HG03196 (cell line): Measurements from ENCODE around the gene ZNF429.
"Not testable (repeated sequence)": the region's sequence is repeated elsewhere in the genome, so short reads cannot be mapped to it uniquely, and the experiment has no call there.

Experiments used
- ATAC-seq: cut with Tn5 transposase; IDR thresholded peaks from one replicate; pipeline ENCODE4 v1.9.1; 2021; ENCODE audit not compliant: unreplicated experiment

ZNF429 gene

GRCh38 chr19:21588065-21588601, 82.7 kb downstream of the ZNF429 start:
- no peak for ATAC-seq

GRCh38 chr19:21590867-21591266, 85.5 kb downstream of the ZNF429 start:
- no peak for ATAC-seq

GRCh38 chr19:21593008-21593481, 87.6 kb downstream of the ZNF429 start:
- ATAC-seq: no peak

GRCh38 chr19:21593502-21593901, 88.1 kb downstream of the ZNF429 start:
- ATAC-seq: no peak

- no peak for ATAC-seq
Observed at GRCh38 chr19:21593934-21594820, 88.8 kb downstream of the ZNF429 start.

GRCh38 chr19:21595185-21595584, 89.8 kb downstream of the ZNF429 start:
- ATAC-seq: no peak

- ATAC-seq: no peak
Observed at GRCh38 chr19:21602082-21602658, 96.8 kb downstream of the ZNF429 start.

GRCh38 chr19:21602659-21603430, 97.4 kb downstream of the ZNF429 start:
- not testable (repeated sequence) for ATAC-seq

GRCh38 chr19:21603431-21604231, 98.2 kb downstream of the ZNF429 start:
- no peak for ATAC-seq

GRCh38 chr19:21604351-21604926, 99.0 kb downstream of the ZNF429 start:
- no peak for ATAC-seq
